DMS53 treated with DMSO at 0.1 percent for 48 hours (cell line): ENCODE results near the gene OLIG3.

Experiments
- DNase-seq: peaks from one replicate; lab custom pipeline; 2025; ENCODE audit not compliant: unreplicated experiment; lab: John Stamatoyannopoulos, UW

The OLIG3 gene

DNA sequence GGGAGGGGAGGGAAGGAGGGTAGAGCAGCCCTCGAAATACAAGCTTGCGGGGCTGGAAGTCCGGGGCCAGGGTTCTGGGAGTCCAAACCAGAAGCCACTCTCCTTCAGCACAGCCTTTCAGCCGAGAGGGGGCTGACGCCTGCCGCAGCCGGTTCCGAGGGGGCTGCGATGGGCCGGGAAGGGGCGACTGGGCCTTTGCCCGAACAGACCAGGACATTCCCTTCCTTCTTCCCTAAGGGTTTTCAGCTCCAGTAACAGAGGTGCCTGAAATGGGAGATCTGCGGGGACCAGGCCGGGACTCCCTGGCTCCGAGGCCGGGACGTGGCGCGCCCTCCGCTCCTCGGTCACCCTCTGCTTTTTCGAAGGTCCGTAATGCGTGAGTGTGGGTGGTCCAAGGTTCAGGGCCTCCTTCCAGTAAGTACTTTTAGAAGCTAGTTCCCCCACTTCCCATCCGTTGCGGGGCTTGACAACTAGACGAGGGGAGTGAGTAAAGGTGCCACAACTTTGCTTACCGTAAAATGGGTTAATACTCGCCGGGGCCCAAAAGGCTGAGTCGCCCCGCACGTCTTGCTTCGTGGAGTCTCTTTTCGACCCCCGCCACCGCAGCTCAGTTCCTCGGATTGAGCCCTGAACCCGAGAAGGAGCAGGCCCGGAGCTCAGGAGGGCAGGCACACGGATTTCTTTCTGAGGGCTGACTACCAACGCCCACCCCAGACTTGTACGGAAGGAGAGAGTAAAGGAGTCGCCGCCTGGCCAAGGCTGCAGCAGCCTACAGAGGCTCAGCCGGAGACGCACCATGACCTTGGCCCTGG lies 2.9 kb upstream of the OLIG3 start:
- DNase-seq = no peak

DNA sequence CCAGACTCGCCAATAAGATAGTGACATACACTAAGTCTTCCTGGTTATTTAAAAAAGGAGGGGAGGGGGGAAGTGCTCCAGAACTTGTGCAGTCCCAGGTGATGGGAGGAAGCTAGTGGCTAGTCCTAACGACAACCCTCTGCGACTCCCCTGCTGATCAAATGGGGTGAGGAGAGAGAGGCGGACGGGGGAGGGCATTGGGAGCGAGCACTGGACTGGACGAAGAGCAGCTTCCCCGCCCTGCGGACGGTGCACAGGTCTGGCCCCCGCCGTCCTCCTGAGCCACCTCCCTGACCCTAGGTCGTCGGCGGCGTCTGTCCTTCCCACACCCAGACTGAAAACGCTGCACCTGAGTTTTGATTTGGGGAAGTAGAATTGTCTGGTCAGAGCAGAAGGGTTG lies 2.2 kb upstream of the OLIG3 start:
- DNase-seq = no peak

GRCh38 chr6:137495703-137496336 lies 1.6 kb upstream of the OLIG3 start:
- peak; percentile 33 for DNase-seq

- no peak for DNase-seq
Observed at GRCh38 chr6:137494988-137495702, 951 bp upstream of the OLIG3 start.

- peak; percentile 11 for DNase-seq
Observed at GRCh38 chr6:137493218-137494038, 766 bp downstream of the OLIG3 start.

- DNase-seq = no peak
Observed at GRCh38 chr6:137492289-137493217, 1.6 kb downstream of the OLIG3 start.

- no peak for DNase-seq
Observed at GRCh38 chr6:137491478-137491877, 2.7 kb downstream of the OLIG3 start.

- DNase-seq = no peak
Observed at GRCh38 chr6:137490961-137491360, 3.2 kb downstream of the OLIG3 start.

DNA sequence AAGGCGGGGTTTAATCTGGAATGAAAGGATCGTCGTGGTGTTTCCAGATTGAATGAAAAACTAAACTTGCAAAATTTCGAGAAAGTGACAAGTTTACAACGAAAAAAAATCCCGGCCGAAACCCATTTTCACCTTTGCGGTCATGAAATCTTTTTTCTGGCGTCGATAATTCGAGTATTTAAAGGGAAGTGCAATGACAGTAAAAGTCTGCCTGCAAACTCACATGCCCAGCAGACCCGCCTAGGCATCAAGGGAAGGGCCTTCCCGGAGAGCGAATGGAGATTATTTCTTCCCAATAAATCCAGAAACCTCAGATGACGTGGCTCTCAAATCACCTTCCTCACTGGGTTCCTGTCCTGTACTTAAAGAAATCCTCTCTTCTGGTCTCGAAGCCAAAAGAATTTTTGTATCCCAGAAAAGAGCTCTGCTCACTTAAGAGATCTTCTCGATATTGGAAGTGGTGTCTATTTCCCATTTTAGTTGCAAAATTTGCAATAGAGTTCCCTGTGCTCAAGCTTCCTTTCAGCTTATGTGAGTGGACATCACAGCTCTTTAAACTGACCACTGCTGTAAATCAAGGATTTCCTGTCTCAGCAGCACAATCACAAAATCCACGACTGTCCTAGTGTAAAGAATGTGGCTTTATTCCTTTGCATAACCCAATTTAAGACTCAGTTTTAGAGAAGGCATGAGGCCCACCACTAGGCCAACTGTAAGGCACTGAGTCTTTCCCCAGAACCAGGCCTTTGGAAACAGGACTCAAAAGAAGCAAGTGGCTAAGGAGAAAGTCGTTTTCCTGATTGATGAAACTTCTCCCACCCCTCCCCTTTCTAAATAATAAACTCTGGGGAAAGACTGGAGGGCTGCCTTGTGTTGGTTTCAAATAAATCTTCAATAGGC lies 3.9 kb downstream of the OLIG3 start:
- no peak for DNase-seq

DNA sequence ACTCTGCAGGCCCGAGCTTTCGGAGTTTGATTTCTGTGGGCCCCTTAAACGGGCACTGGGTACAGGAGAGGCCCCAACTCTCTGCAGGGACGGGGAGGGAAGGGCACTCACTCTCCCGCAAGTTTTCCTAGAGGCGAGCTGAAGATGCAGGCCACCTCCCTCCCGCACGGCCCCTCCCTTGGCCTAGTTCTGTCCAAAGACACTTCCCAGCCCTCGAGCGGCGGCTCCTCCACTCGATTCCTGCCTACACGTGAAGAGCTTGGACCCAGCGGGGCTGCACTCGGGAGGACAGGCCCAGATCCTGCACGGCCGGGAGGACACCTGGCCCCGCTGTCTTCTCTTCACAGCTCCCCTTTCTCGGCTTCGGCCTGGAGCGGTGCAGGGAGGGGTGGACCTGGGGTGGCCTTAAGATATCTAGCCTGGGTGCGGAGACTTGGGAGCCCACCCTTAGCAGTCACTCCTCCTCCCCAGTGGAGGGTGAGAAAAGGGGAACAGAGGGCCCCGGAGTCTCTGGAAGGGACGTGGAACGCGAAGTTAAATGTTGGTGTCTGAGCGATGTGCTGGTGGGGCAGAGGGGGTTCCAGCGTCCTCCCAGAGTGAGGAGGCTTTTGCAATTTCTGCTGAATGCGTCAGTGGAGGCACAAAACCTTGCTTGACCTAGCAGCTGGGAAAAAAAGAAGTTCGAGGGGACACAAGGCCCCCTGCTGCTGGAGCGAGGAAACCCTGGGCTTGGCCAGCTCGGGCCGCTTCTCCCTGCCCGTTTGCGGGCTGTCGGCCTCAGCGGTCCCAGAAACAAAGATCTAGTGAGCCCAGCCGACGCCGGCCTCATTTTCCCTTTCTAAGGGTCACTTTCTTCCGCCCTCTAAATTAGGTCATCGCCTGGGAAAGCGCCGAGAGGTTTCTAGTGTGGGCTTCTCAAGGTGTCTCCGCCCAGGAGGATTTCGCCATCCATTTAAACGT lies 4.9 kb downstream of the OLIG3 start:
- no peak for DNase-seq

- no peak for DNase-seq
Observed at GRCh38 chr6:137488150-137489045, 5.8 kb downstream of the OLIG3 start.

DNA sequence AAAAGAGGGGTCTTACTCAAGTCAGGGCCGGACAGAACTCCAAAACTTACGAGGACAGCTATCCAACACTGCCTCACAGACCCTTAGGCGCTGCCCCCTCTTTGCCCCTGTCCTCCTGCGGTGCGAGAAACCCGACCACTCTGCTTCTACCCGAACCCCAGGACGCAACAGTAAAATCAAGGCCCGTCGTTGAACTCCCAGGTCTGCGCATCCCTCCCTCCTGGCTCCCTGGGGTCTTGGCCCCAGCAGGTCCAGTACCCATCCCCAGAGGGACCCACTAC lies 6.4 kb downstream of the OLIG3 start:
- no peak for DNase-seq

GRCh38 chr6:137487181-137487868 lies 6.9 kb downstream of the OLIG3 start:
- DNase-seq = no peak

GRCh38 chr6:137486416-137486815 lies 7.8 kb downstream of the OLIG3 start:
- no peak for DNase-seq

DNA sequence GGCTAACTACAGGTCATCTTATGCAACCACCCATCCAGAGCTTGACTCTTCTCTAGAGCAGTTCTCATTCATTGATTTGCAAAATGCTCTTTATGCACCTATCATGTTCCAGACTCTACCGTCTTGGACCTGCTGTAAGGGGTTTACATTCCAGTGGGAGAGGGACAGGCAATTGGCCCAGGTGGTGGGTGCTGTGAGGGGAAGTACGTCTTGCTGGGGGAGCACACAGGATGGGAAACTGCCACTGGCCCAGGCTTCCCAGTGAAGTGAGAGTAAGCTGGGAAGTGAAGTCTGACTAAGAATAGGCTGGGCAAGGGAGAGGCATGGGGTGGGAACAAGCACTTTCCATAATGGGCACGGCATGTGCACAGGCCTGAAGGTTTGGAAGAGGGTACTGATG lies 13.8 kb downstream of the OLIG3 start:
- DNase-seq = no peak

- DNase-seq = no peak
Observed at GRCh38 chr6:137475103-137475502, 19.1 kb downstream of the OLIG3 start.

DNA sequence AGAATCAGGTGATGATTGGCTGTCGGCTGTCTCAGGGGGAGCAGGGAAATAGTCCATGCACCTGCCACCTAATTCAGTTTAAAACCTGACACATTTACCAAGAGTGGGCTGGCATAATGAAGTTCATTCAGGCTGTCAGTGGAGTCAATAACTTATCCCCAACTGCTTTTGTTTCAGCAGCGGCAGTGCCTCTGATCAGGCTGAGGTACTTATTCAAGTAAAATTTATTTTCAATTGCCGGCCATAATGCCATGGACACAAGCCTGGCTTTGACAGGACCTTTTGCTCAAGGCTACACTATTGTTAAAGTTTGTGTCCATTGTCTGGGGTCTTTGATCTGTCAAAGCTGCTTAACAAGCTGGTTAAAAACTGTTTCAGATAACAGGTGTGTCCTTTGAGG lies 20.6 kb downstream of the OLIG3 start:
- DNase-seq = no peak
